IMR-90 (cell line): Measurements from ENCODE around the gene CAND2.

Source experiments
- CHD1 ChIP-seq: IDR thresholded peaks from 2 replicates; pipeline ENCODE4 v1.6.1; 2012; ENCODE audit warnings: low read depth, low read length, improper control_type of control experiment
- CTCF ChIP-seq: conservative IDR thresholded peaks from 2 replicates; pipeline ENCODE4 v1.5.1; 2012; ENCODE audit warnings: mild to moderate bottlenecking, low read depth, low read length, improper control_type of control experiment
- POLR2A ChIP-seq: IDR thresholded peaks from 2 replicates; pipeline ENCODE4 v1.6.1; 2012; ENCODE audit warnings: mild to moderate bottlenecking, low read depth, low read length
- RAD21 ChIP-seq: IDR thresholded peaks from 2 replicates; pipeline ENCODE4 v1.6.1; 2012; ENCODE audit warnings: low read length, improper control_type of control experiment
- USF2 ChIP-seq: fragments of 150-350 bp; IDR thresholded peaks from 2 replicates; pipeline ENCODE4 v1.6.1; 2017; ENCODE audit warnings: mild to moderate bottlenecking, antibody characterized with exemption, low read length, low read depth

GRCh38 chr3:12759097-12759679, 37.3 kb upstream of the CAND2 start, which contains the start of gene TMEM40:
- TF ChIP-seq CTCF = no peak
- no peak for TF ChIP-seq POLR2A
- no peak for TF ChIP-seq CHD1
- no peak for TF ChIP-seq USF2
- TF ChIP-seq RAD21 = no peak
